Stimulated activated CD8-positive, alpha-beta memory T cell treated with anti-CD3 and anti-CD28 coated beads, Interleukin-7, amount 100 ng/mL, for 1 hour (primary cell): ENCODE results near the gene ID3.

Source experiments
- DNase-seq, 2 donors: peaks; one replicate each; pipeline ENCODE4 v3.0.0-alpha.2; 2020; ENCODE audit warnings: low read depth in 2 of 2

The ID3 gene, protein sequence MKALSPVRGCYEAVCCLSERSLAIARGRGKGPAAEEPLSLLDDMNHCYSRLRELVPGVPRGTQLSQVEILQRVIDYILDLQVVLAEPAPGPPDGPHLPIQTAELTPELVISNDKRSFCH

DNA sequence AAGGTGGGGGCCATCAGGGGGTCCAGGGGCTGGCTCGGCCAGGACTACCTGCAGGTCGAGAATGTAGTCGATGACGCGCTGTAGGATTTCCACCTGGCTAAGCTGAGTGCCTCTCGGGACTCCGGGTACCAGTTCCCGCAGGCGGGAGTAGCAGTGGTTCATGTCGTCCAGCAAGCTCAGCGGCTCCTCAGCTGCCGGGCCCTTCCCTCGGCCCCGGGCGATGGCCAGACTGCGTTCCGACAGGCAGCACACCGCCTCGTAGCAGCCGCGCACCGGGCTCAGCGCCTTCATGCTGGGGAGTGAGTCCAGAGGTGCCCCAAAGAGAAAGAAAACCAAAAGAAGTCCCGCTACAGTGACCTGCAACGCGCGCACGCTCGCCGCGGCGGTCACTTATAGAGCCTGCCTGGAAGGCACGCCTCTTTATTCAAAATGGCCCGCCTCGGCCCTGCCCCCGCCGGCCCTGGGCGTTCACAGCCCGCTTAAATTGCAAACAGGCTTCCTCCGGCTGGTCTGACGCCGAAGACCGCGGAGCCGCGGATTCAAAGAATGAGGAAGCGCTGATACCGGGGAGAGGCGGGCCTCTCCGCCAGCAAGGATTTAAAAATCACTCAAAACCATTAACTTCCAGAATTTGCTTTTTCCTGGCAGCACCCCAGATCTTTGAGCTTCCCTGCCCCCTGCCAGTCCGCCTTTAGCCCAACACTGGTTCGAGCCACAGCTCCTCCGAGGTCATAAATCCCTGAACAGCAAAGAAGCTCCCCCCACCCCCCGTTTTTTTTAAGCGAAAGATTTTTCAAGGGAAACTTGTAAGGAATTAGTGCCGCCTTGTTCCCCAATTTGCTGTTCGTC lies at the start of gene ID3:
Gene ID3 (minus strand): TSS at position 366 of the 849 bp plus-strand sequence. CDS start 75 bp downstream, at position 291.
- peak; percentile 77 to 86 for DNase-seq

DNA sequence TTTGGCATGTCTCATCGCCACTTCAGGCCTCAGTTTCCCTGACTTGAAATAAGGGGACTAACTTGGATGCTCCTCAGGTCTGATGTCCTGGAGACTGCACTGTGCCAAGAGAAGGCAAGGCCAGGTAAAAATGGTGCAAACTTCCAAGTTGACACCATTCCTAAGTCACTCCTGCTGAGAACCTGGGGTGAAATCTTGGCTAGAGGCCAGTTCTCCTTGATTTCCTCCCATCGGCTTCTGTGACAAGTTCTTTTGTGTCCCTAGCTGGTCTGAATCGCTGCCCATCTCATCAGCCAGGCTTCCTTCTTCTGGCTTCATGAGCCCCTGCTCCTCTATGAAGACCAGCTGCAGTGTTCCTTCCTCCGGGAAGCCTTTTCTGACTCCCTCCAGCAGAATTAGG lies 48.6 kb upstream of the ID3 start:
- DNase-seq, result no peak

DNA sequence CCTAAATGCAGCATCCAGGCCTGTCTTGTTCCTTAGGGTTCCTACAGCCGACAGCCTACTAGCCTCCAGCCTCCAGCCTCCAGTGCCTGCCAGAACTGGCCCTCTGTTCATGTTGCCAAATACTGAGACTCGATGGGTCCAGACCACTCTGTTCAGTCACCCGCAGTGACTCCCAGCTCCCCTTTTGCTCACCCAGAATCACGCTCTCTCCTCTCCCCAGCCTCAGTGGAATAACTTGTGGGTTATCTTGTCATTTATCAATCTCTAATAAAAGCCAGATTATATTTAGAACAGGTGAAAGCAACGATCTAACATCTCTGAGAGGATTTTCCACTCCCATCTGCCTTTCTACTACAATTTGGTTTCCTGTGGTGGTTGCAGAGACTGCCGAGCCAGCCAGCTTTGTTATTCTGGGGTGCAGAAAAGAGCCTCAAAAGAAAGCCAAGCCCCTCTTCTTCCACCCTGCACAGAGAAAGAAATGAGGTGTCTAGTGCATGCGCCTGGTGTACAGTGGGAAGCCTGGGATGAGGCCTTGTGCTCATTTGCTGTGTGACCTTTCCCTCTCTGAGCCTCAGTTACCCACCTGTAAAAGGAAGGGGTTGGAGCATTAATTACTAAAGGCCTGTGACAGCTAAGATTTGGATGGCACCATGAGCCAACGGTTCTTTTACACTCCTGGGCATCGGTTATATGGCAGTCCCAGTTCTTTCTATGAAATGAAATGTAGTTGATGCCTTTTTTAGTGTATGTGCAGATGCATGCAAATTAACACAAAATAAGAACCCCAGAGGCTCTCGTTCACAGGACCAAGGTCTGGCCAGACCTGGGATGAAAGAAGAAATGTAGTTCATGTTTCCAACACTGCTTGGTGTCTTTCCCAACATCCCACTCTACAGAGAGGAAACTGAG lies 42.9 kb upstream of the ID3 start:
- DNase-seq, result no peak

DNA sequence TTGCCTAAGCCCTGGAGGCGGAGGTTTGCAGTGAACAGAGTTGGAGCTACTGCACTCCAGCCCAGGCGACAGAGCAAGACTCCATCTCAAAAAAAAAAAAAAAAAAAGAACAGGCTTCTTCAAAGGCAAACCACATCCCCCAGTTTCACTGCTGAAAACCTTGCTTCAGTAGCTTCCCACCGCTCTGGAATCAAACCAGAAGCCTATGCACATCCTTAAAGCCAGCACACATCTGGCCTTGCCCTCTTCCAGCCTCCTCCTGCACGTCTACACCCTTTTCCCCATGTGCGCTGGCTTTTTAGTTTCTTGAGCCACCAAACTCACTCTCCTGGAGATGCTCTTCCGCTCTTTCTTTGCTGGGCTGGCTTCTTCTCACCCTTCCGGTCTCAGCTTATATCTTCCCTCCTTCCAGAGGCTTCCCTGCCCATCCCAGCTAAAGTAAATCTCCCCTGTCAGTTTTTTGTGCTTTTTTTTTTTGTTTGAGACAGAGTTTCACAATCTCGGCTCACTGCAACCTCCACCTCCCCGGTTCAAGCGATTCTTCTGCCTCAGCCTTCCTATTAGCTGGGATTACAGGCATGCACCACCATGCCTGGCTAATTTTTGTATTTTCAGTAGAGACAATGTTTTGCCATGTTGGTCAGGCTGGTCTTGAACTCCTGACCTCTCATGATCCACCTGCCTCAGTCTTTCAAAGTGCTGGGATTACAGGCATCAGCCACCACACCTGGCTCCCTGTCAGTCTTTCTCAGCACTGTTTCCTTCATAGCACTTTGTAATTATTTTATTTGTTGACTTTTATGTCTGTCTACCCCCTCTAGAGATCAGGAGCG lies 42.0 kb upstream of the ID3 start:
- no peak for DNase-seq

DNA sequence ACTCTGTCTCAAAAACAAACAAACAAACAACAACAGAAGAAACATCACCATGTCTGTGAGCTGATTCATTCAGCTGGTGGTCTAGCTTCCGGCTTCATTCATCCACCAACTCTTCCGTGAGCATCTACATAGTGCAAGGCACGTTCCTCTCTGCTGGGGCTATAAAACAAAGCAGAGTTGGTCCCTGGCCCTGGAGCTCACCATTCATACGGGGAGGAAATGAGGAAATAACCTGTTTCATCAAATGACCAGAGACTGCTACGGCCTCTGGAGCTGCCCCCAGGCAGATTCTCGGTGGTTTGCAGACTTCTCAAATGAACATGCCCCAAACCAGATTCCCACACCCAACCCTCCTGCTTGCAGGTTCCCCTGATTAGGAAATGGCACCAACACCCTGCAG lies 41.0 kb upstream of the ID3 start:
- DNase-seq, result no peak

DNA sequence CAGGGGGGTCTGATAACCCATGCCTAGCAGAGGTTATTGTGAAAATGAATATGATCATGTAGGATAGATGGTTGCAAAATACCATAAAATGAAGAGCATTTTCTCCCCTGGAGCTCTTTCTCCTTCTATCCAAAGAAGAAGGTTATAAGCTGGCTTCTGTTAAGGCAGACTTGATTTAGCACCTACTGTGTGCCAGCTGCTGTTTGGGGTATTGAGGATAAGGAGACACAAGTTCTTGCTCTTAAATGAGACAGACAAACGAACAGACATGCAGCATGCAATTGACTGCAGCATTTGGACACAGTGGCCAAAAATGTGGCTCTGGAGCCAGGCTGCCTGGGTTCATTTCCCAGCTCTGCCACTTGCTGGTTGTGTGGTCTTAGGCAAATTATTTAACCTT lies 39.8 kb upstream of the ID3 start:
- DNase-seq, result no peak

DNA sequence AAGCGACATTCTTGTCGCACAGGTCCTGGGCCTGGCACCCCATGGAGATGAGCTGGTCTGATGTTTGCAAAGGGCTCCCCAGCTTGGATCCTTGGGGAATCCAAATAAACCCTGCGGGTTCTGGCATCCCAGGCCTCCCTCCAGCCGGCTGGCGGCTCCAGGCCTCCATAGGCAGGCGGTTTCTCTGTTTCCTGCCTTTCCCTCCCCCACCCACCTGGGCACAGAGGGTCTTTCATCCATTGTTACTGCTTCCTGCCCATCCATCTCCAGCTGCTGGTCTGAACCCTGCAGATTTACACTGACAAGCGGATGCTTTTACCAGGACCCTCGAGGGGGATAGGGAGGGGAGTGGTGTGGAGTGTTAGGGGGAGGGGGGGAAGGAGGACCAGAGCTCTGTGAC lies 39.1 kb upstream of the ID3 start:
- DNase-seq, result no peak

DNA sequence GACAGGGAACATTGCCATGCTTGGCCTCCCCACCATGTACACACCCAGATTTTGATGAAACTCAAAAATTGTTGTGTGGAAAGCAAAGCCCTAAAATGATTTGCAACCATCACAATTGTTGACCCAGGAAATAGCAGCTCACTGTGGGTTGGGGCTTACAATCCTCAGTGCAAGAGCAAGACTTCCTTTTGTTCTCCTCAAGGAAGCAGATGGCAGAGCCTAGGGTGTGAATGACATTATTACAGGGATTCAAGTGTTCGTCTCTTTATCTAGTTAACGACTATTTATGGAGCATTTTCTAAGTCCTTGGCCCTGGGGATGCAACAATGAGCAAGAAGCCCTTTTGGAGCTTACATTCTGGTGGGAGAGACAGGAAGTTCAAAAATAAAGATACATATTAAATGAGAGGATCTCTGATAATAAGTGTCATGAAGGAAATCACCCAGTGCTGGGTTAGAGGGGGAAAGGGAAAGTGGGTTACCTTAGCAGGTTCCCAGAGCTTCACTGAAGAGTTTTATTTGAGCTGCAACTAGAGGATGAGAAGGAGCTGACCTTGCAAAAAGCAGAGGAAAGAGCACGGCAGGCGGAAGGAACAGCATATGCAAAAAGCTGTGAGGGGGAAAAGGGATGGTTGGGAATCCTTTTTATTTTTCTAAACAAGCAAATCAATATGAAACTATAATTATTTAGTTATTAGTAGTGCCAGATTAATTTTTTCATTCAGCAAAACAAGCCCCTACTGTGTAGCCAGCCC lies 38.5 kb upstream of the ID3 start:
- no peak for DNase-seq

DNA sequence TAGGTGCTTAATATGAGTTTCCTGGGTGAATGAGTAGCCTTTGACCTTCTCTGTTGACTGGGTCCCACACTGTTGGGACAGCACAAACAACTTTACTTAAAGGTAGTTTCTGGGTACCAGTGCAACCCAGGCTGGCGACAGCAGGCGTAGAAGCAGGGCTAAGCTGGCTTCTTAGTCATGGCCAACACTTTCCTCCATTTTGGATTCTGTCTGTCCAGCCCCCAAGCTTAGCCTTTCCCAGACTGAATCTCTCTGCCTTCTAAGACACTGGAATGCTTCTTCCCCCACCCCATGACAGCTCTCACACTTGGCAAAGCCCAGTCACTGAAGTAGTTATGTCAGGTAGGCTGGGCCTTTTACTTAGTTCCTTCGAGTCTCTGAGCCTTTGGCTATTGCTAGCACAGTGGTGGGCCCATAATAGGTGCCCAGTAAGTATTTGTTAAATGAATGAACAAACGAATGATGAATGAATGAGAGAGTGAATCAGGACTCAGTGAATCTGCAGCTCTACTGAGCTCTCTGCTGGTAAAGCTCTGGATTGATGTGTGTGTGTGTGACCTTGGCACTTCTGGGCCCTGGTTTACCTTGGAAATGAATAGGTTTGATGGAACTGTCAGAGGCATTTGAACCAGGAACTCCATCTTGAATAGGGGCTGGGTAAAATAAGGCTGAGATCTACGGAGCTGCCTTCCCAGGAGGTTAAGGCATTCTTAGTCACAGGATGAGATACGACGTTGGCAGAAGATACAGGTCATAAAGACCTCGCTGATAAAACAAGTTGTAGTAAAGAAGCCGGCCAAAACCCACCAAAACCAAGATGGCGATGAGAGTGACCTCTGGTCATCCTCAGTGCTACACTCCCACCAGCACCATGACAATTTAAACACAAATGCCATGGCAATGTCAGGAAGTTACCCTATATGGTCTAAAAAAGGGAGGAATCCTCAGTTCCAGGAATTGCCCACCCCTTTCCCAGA lies 37.4 kb upstream of the ID3 start:
- no peak for DNase-seq

DNA sequence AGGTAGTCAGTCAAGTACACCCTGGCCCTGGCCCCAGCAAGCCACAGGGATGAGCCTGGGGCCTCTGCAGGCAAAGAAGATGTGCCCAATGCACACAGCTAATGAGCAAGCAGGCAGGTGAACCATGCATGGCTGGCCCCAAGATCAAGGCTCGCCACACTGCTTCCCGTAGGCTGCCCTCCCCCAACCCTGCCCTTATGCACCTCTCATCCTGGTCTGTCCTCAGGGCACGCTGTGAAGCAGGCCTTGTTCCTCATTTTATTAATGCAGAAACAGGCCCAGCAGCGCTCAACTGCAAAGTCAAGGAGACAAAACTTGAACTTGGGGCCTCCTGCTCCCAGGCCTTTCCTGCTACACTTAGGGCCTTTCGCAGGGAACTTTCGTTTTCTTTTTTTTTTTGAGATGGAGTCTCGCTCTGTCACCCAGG lies 35.6 kb upstream of the ID3 start:
- no peak for DNase-seq

DNA sequence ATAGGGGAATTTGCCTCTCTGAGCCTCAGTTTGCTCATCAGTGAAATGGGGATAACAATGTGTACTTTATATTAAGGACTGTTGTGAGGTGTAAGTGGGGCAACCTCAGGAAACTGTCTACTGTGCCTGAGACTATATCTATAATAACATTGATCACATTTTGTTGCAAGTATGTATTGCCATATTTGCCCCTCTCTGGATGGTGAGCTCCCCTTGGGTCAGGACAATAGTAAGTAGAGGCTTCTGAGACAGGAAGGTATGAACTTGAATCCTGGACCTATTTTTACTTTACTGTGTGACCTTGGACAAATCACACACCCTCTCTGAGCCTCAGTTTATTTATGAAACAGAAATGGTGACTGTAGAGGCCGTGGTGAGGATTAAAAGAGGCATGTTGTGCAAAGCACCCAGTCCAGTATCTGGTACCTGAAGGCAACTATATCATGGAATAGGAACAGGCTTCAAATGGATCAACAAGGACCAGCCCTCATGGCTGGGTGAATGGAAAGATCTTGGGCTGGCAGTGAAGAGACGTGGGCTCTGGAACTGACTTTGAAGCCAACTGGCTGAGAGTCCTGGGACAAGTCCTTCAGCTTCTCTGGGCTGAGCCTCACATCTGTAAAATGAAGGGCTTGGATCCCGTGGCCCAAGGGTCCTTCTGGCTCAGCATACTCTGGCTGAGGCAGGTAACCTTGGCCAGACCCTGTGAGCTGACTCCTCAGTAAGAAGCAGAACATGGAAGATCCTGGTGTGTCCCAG lies 35.0 kb upstream of the ID3 start:
- no peak for DNase-seq

DNA sequence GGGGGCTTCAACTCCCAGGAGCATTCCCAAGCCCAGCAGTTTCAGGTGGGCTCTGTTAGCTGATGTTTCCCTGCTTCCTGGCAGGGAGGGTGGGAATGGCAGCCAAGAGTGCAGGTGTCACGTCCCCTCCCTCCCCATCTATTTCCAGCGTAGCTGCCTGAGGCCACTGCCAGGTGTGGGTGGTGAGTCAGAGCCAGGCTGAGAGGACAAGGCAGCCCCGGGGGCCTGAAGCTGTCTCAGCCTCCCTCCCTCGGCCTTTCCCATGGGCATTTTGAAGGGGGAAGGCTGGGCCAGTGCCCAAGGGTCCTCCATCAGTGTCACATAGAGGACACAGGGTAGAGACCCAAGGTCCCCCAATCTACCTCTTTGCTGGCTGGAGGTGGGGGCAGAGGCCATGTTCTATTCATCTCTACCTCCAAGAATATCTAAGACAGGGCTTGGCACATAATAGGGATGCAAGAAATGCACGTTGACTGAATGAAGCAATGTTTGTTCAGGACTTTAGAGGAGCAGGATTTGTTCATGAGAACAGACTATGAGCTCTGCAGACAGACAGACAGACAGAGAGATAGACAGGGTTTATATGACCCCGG lies 34.4 kb upstream of the ID3 start:
- DNase-seq, result no peak

DNA sequence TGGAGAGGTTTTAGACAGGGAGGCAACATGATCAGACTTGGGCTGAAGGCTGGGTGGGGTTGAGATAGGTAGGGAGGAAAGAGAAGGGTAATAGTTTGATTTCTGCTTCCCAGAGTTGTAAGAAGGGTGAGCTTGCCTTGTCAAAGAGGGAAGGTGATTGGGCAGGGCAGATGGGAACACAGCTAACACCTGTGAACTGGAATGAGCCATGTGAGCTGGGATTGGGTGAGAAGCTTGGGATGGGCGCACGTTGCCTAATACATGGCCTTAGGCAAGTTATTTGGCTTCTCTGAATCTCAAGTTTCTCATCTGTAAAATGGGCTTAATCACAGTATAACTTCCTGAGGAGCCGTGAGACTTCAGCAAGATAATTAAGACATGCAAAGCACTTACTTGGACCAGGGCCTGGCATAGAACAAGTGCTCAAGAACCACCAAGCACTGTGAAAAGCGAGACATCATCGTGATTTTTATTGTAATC lies 33.8 kb upstream of the ID3 start:
- no peak for DNase-seq

DNA sequence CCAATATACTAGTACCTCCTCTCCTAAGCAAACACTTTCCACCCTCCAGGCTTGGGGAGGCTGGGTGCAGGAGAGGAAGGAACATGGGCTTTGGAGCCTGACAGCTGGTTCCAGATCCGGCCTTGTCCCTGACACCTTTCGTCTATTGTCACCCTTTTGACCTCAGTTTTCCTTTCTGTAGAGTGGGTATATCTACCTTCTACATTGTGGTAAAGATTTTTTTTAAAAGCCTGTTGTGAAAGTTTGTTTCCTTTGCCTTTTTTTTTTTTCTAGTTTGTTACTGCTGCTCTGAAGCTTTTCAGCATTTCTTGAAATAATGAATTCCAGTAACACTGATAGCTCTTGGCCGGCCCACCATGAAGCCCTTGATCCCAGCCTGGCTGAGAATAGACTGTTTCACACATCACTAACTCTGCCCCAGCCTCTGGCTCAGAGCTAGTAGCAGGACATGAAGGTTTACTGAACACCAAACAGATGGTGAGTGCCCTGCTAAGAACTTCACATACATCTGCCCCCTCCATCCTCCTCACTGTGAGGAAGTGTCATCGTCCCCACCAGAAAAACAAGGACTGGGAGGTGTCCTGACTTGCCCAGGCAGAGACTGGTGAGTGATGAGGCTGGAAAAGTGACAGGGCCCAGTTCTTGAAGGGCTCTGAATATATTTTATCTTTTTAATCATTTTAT lies 33.0 kb upstream of the ID3 start:
- DNase-seq, result no peak

DNA sequence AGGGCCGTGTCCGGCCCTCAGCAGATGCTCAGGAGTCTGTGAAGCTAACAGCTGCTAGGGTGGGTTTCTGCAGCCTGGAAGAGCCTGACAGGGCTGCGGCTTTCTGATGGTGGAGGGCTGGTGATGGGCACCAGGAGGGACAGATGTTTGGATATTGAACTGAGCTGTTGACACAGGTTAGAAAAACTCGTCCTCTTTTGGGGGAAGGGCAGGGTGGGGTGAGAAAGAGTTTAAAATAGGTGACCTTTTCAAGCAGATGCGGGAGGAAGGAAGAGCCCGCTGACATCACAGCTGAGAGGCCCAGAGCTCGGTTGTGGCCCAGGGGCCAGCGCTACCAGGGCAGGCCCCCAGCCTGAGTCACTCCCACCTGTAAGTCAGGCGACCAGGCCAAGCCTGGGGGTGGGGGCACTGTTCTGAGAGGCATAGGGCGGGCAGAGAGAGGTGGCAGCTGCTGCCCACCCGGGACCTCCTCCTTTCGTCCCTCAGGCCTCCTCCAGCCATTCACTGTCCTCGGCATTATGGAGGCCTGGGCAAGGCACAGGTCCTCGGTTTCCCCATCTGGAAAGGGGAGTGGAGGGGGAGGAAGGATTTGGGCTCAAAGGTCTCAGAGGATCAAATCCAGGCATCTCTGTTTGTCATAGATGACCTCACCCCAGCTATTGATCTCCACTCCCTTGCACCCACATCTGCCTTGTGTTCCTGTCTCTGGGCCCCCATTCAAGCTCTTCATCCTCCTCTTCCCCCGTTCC lies 32.3 kb upstream of the ID3 start:
- no peak for DNase-seq

DNA sequence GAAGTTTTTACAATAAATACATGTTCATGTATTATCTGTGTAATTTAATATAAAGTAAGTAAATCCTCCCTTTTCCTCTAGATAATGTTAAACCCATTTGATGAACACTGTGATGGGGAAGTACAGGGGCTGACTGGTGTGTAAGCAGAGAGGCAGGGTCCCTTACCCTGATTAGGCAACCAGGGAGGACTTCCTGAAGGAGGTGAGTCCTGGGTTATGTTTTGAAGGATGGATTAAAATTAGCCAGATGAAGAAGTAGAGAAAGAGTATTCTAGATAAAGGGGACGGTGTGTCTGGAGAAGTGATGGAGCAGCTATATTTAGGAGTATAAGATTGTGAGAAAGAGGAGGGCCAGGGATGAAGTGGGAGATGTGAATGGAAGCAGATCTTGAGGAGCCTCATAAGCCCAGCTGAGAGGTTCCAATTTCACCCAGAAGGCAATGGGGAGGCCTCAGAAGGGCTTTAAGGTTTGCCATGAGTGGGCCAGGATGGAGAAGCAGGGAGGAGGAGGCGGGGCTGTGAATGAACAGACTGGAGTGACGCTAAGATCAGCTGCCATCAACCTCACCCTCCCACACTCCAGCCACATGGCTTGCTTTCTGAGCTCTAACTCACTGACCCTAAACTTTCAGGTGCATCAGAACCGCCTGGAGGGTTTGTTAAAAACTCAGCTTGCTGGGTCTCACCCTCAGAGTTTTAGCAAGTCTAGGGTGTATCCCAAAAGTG lies 30.9 kb upstream of the ID3 start:
- no peak for DNase-seq
